Breast epithelium (tissue), 4 donors: Measurements from ENCODE around the gene YJEFN3. TPM values are rescaled to one million over a fixed set of nuclear protein-coding genes. Genes with fewer than 3 reads are reported as not detected.

Source experiments
- DNase-seq, 2 donors: peaks; one replicate each; pipeline ENCODE4 v3.0.0-alpha.2; 2019; ENCODE audit warnings: low spot score in 2 of 2
- H3K27ac ChIP-seq, 2 donors: fragments of 200-600 bp; sonication (generic) in 1 of 2; one replicate each; pipeline ENCODE4 v1.5.1; 2016 to 2019; ENCODE audit warnings: mild to moderate bottlenecking in 1 of 2
- H3K27me3 ChIP-seq, 2 donors: fragments of 200-600 bp; sonication (generic) in 1 of 2; one replicate each; pipeline versions ENCODE4 v1.5.1 to v1.6.0; 2017 to 2019; ENCODE audit warnings: control low read depth in 1 of 2, mild to moderate bottlenecking in 1 of 2
- H3K36me3 ChIP-seq: fragments of 200-600 bp; one replicate; pipeline ENCODE4 v1.5.1; 2019
- H3K4me1 ChIP-seq, 2 donors: fragments of 200-600 bp; sonication (generic); one replicate each; pipeline ENCODE4 v1.5.1; 2016 to 2019; ENCODE audit warnings: control low read depth in 1 of 2
- H3K4me3 ChIP-seq, 3 donors: fragments of 200-600 bp; sonication (generic); 1 replicate in 2 of 3; 2 replicates in 1 of 3; pipeline ENCODE4 v1.5.1; 2016 to 2019; ENCODE audit warnings: mild to moderate bottlenecking in 3 of 3, moderate library complexity in 2 of 3
- H3K9me3 ChIP-seq, 2 donors: fragments of 200-600 bp; sonication (generic) in 1 of 2; one replicate each; pipeline ENCODE4 v1.5.1; 2016 to 2019; ENCODE audit warnings: control low read depth in 1 of 2
- POLR2A ChIP-seq: fragments of 450-650 bp; IDR thresholded peaks from one replicate; pipeline ENCODE4 v1.6.1; 2016; ENCODE audit warnings: antibody characterized with exemption, mild to moderate bottlenecking, moderate library complexity
- POLR2AphosphoS5 ChIP-seq, 3 donors: sonication (generic); formaldehyde crosslinking; IDR thresholded peaks; one replicate each; pipeline ENCODE4 v1.6.1; 2017; ENCODE audit warnings: antibody characterized with exemption in 3 of 3
- intact Hi-C: fragments of 100-400 bp; cut with DNase I; formaldehyde crosslinking; loops from one replicate; pipeline ENCODE4 v1.15.1; 2023; ENCODE audit warnings: low total_unique reads
- total RNA-seq, 3 donors: library from RNA; depleted of rRNA; stranded (reverse); fragments of >200 nt; gene quantifications; one replicate each; pipeline ENCODE4 v1.1.0, GENCODE V29; 2016
- TF ChIP-seq, protein P1 (sequence below), 3 donors: fragments of 450-650 bp; IDR thresholded peaks; one replicate each; pipeline ENCODE4 v1.5.1; 2016 to 2017; ENCODE audit warnings: antibody characterized with exemption in 3 of 3, mild to moderate bottlenecking in 3 of 3, moderate library complexity in 3 of 3

The YJEFN3 gene
- total RNA-seq, 3 donors from 2014 or later: 0.88 to 2.0 (median 1.3) TPM

DNA sequence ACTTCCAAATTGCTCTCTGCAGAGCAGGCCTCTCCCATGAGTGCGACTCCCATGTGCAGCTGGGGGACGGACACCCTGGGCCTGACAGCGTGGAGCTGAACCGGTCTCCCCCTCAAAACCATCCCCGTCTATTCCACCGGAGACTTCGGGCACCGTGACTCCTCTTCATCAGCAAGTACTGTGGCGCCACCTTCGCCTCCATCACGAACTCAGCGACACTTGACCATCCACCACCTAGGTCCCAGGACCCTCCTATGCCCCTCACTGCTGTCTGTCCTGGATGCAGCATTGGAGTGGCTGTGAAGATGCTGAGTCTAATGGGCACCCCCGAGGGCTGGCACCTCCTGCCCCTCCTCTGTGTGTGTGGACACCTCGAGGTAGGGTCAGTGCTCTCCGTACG is 29.9 kb downstream of the YJEFN3 start:
- H3K27me3 ChIP-seq: no peaks in the 10 kb centered on the region
- DNase-seq: no peak
- intact Hi-C loops: no loop called here
- no peaks in the 10 kb centered on the region for H3K36me3 ChIP-seq
- TF ChIP-seq POLR2AphosphoS5 (IDR thresholded peaks at IDR 0.05) (no peak), POLR2A (no peak)
- H3K4me1 ChIP-seq: no peaks in the 10 kb centered on the region
- no peak overlapping the region for H3K4me3 ChIP-seq
- no peak overlapping the region for H3K27ac ChIP-seq
- no peaks in the 10 kb centered on the region for H3K9me3 ChIP-seq

DNA sequence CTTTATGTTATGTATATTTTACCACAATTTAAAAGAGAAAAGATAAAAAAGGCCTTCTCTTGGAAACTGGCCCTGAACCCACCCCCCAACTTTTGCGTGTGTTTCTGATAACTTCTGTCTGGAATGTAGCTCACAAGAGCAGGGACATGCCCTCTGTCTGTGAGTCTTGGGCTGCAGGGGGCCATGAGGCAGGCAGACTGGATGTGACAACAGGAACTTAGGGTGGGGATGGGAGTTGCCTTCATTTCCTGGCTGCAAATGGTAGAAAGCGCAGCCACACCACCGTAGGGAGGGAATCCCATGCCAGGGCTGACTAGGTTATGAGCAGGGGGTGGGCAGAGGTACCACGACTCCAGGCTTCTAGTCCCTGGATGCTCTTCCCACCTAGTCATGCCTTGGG is 31.2 kb downstream of the YJEFN3 start:
- no peak for DNase-seq
- Histone ChIP-seq H3K4me1 (no peaks in the 10 kb centered on the region), H3K4me3 (no peak overlapping the region), H3K9me3 (no peaks in the 10 kb centered on the region), H3K36me3 (no peaks in the 10 kb centered on the region), H3K27ac (no peak overlapping the region), H3K27me3 (no peaks in the 10 kb centered on the region)
- TF ChIP-seq, protein P1, sequence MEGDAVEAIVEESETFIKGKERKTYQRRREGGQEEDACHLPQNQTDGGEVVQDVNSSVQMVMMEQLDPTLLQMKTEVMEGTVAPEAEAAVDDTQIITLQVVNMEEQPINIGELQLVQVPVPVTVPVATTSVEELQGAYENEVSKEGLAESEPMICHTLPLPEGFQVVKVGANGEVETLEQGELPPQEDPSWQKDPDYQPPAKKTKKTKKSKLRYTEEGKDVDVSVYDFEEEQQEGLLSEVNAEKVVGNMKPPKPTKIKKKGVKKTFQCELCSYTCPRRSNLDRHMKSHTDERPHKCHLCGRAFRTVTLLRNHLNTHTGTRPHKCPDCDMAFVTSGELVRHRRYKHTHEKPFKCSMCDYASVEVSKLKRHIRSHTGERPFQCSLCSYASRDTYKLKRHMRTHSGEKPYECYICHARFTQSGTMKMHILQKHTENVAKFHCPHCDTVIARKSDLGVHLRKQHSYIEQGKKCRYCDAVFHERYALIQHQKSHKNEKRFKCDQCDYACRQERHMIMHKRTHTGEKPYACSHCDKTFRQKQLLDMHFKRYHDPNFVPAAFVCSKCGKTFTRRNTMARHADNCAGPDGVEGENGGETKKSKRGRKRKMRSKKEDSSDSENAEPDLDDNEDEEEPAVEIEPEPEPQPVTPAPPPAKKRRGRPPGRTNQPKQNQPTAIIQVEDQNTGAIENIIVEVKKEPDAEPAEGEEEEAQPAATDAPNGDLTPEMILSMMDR (IDR thresholded peaks at IDR 0.05): no peak
- TF ChIP-seq POLR2A (no peak), POLR2AphosphoS5 (IDR thresholded peaks at IDR 0.05) (no peak)
- intact Hi-C loops: no loop called here

DNA sequence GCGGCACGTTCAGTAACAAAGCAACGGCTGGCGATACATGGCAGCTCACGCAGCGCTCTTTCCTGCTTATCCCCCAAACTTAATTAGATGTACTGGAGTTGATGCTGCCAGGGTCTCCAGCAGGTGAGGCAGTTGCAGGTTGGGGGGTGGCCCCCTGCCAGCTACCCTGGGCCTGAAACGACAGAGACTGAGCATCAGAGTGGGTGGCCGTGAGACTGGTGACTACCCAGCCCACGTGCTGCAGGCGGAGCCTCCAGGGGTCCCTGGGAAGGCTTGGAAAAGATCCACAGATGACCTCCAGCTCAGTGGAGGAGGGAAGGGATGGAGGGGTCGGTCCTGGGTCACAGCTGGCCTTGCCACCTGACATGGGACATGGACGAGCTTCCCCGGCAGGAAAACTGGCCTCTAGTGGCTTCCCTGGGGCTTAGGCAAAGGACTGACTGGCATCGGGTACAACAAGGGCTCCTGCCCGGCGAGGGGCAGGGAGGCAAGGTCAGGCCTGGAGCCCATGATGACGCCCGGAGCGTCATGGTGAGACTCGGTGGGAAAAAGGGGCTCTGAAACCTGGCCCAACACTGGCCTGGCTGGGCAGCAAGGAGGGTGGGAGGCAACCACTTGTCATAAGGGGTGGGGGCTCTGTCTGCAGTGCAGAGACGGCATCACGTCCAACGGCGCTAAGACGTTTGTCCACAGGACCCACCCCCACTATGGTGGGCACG is 33.4 kb downstream of the YJEFN3 start:
- intact Hi-C loops: no loop called here

DNA sequence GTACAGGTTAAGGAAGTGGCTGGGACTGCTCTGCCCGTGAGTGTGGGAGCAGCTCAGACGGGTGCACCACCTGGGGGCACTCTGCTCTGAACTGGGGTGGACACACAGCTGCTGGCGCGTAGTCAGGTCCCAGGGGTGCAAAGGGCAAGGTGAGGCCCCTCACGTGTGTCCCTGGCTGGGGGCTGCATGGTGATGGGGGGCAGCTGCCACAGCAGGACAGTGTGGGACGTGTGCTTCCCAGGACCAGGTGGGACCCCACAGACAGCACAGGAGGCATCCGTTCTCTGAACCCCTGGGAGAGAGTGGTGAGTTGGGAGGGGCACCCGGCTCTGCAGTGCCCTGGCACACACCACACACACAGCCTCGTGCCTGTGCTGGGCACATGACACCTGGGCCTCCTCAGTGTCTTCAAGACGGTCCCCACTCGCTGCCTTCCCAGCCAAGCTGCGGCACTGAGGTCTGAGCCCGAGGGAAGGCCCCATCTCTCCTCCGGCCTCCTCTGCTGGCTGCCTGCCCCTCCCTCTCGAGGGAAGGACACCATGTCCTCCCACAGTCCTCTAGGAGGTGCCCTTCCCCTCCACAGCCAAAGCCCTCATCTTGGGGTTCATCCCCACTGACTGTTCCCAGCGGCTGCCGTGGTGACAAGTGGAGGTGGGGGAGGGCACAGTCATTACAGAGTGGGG is 34.1 kb downstream of the YJEFN3 start:
- no peak overlapping the region for H3K4me3 ChIP-seq
- no peaks in the 10 kb centered on the region for H3K9me3 ChIP-seq
- H3K27me3 ChIP-seq: no peaks in the 10 kb centered on the region
- H3K4me1 ChIP-seq: no peaks in the 10 kb centered on the region
- H3K36me3 ChIP-seq: no peaks in the 10 kb centered on the region
- intact Hi-C loops: no loop called here
- DNase-seq: no peak
- H3K27ac ChIP-seq: no peak overlapping the region
- TF ChIP-seq POLR2A (no peak), POLR2AphosphoS5 (IDR thresholded peaks at IDR 0.05) (no peak)
- TF ChIP-seq, protein P1 (IDR thresholded peaks at IDR 0.05): no peak

More for the DNA sequence above, 33.4 kb downstream of the YJEFN3 start:
- Histone ChIP-seq H3K27ac (no peak overlapping the region), H3K4me1 (no peaks in the 10 kb centered on the region), H3K27me3 (no peaks in the 10 kb centered on the region), H3K4me3 (no peak overlapping the region), H3K9me3 (no peaks in the 10 kb centered on the region), H3K36me3 (no peaks in the 10 kb centered on the region)
- no peak for TF ChIP-seq POLR2A
- TF ChIP-seq, protein P1 (IDR thresholded peaks at IDR 0.05): no peak
- no peak for TF ChIP-seq POLR2AphosphoS5 (IDR thresholded peaks at IDR 0.05)
- no peak for DNase-seq

DNA sequence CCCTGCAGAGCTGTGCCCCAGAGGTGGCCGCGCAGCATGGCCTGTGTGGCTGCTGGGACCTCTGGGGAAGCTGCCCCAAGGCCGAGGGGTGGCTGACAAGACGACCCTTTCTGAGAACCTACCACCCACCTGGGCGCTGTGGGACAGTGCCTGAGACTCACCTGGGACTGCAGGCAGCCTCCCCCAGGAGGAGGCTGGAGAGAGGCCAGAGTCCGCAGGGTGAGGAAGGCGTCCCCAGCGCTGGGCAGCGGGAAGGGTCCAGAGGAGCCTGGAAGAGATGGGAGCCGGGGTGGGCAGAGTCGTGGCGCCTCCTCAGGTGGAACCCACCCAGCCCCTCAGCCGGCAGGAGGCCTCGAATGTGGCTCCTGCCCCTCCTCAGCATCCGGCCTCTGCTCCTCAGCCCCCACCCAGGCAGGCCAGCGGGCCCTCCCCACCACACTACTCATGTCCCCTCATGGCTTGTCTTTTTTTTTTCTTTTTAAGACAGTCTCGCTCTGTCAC is 34.7 kb downstream of the YJEFN3 start:
- H3K4me1 ChIP-seq: no peaks in the 10 kb centered on the region
- intact Hi-C loops: no loop called here
- H3K4me3 ChIP-seq: no peak overlapping the region
- TF ChIP-seq POLR2AphosphoS5 (IDR thresholded peaks at IDR 0.05): no peak
- no peak for TF ChIP-seq POLR2A
- TF ChIP-seq, protein P1 (IDR thresholded peaks at IDR 0.05): no peak
- DNase-seq: no peak
- H3K27me3 ChIP-seq: no peaks in the 10 kb centered on the region
- no peaks in the 10 kb centered on the region for H3K36me3 ChIP-seq
- H3K9me3 ChIP-seq: no peaks in the 10 kb centered on the region
- H3K27ac ChIP-seq: no peak overlapping the region
